Activated gamma-delta T cell (primary cell): ENCODE measurements around the gene KLF8.
"Not testable (repeated sequence)": the region's sequence is repeated elsewhere in the genome, so short reads cannot be mapped to it uniquely, and the experiment has no call there.

Source experiments
- DNase-seq: peaks from one replicate; lab custom pipeline; 2025; lab: John Stamatoyannopoulos, UW
- total RNA-seq, 2 donors: gene quantifications; one replicate each; lab custom pipeline; 2026; lab: John Stamatoyannopoulos, UW

The KLF8 gene
- total RNA-seq, result 3.1 to 3.7 reads per million in 2 donors

GRCh38 chrX:56232221-56233082 is at the start of gene KLF8:
KLF8 (plus strand) TSS chrX:56232356; CDS start chrX:56233335, 979 bp downstream.
- no peak for DNase-seq

GRCh38 chrX:56206945-56207344 is 25.2 kb upstream of the KLF8 start:
- not testable (repeated sequence) for DNase-seq

- DNase-seq, result no peak
Observed at GRCh38 chrX:56211701-56212100, 20.5 kb upstream of the KLF8 start.

- no peak for DNase-seq
Observed at GRCh38 chrX:56216332-56216731, 15.8 kb upstream of the KLF8 start.

- DNase-seq, result no peak
Observed at GRCh38 chrX:56219700-56220099, 12.5 kb upstream of the KLF8 start.

- no peak for DNase-seq
Observed at GRCh38 chrX:56221101-56221500, 11.1 kb upstream of the KLF8 start.

GRCh38 chrX:56222473-56223000 is 9.6 kb upstream of the KLF8 start:
- no peak for DNase-seq

- no peak for DNase-seq
Observed at GRCh38 chrX:56226980-56227379, 5.2 kb upstream of the KLF8 start.

GRCh38 chrX:56228914-56229313 is 3.2 kb upstream of the KLF8 start:
- no peak for DNase-seq

GRCh38 chrX:56231537-56232090 is 542 bp upstream of the KLF8 start:
- DNase-seq, result no peak

GRCh38 chrX:56233100-56233499 is 944 bp downstream of the KLF8 start:
- no peak for DNase-seq

- no peak for DNase-seq
Observed at GRCh38 chrX:56233682-56234081, 1.5 kb downstream of the KLF8 start.

- no peak for DNase-seq
Observed at GRCh38 chrX:56248492-56248891, 16.3 kb downstream of the KLF8 start.

GRCh38 chrX:56253832-56254703 is 21.9 kb downstream of the KLF8 start:
- no peak for DNase-seq

- no peak for DNase-seq
Observed at GRCh38 chrX:56268888-56269287, 36.7 kb downstream of the KLF8 start.

- DNase-seq, result no peak
Observed at GRCh38 chrX:56278692-56279091, 46.5 kb downstream of the KLF8 start.

GRCh38 chrX:56279863-56280262 is 47.7 kb downstream of the KLF8 start:
- no peak for DNase-seq

GRCh38 chrX:56281789-56282188 is 49.6 kb downstream of the KLF8 start:
- no peak for DNase-seq

GRCh38 chrX:56284269-56284668 is 52.1 kb downstream of the KLF8 start:
- no peak for DNase-seq

GRCh38 chrX:56288608-56289007 is 56.5 kb downstream of the KLF8 start:
- no peak for DNase-seq

- DNase-seq, result no peak
Observed at GRCh38 chrX:56289449-56289848, 57.3 kb downstream of the KLF8 start.

GRCh38 chrX:56308726-56309125 is 76.6 kb downstream of the KLF8 start:
- no peak for DNase-seq
